GM12892 (cell line): ENCODE measurements around the gene UBL7.

Experiments
- POLR2A ChIP-seq: IDR thresholded peaks from 2 replicates; pipeline ENCODE4 v1.6.1; 2011; ENCODE audit warnings: low read depth, low read length, control low read depth
- POLR2AphosphoS5 ChIP-seq: IDR thresholded peaks from 2 replicates; pipeline ENCODE4 v1.6.1; 2011; ENCODE audit warnings: low read depth, low read length, control low read depth
- TAF1 ChIP-seq: IDR thresholded peaks from 2 replicates; pipeline ENCODE4 v1.6.1; 2011; ENCODE audit warnings: low read depth, mild to moderate bottlenecking, control low read depth, low read length, borderline replicate concordance

DNA sequence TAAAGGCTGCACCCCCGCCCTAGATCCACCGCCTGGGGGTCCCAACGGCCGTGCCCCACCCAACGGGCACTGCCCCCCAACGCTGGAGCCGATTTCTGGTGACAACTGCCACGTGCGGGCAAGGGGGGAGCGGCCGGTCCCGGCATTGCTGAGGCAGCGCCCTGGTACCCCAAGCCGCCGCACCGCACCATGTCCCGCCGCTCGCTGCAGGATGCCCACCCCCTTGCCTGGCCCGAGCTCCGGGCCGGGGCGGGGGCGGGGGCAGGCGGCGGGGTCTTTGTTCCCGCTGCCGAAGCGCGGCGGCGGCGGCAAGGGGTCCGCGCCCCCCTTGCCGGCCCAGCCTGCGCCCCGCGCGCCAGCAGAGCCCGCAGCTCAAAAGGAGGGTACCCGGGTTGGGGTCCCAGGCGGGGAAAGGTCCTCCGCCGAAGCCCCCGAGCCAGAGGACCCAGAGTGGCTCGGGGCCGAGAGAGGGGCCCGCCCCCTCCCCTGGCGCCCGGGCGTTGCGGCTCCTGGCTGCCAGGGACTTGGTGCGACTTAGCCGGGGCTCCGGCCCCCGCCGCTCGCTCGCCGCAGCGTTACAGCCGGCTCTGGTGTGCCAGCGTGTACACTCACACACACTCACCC, 27.9 kb downstream of the UBL7 start:
- no peak for TF ChIP-seq POLR2A
- no peak for TF ChIP-seq TAF1
- TF ChIP-seq POLR2AphosphoS5, result no peak
